Peyer's patch (tissue), 4 donors: ENCODE results near the gene CYP2F1. TPM values are rescaled to one million over a fixed set of nuclear protein-coding genes. Genes with fewer than 3 reads are reported as not detected.
A peak's percentile ranks its signal among the peaks of the same experiment; 100 is the strongest.
"Not testable (repeated sequence)": the region's sequence is repeated elsewhere in the genome, so short reads cannot be mapped to it uniquely, and the experiment has no call there.

Experiments used
- DNase-seq, 3 donors: peaks; one replicate each; pipeline ENCODE4 v3.0.0-alpha.2; 2017 to 2019
- H3K27ac ChIP-seq, 4 donors: fragments of 200-600 bp; sonication (generic); one replicate each; pipeline ENCODE4 v1.5.1; 2016 to 2019
- H3K27me3 ChIP-seq, 2 donors: fragments of 200-600 bp; sonication (generic); one replicate each; pipeline ENCODE4 v1.5.1; 2019
- H3K36me3 ChIP-seq, 3 donors: fragments of 200-600 bp; sonication (generic); one replicate each; pipeline ENCODE4 v1.5.1; 2016 to 2019
- H3K4me1 ChIP-seq, 4 donors: fragments of 200-600 bp; sonication (generic); one replicate each; pipeline ENCODE4 v1.5.1; 2016 to 2019
- H3K4me3 ChIP-seq, 4 donors: fragments of 200-600 bp; sonication (generic); 1 replicate in 3 of 4; 2 replicates in 1 of 4; pipeline ENCODE4 v1.5.1; 2016 to 2019; ENCODE audit warnings: mild to moderate bottlenecking in 1 of 4
- H3K9me3 ChIP-seq, 4 donors: fragments of 200-600 bp; sonication (generic); one replicate each; pipeline ENCODE4 v1.5.1; 2016 to 2019; ENCODE audit warnings: mild to moderate bottlenecking in 1 of 4
- POLR2A ChIP-seq, 2 donors: fragments of 450-650 bp; IDR thresholded peaks; one replicate each; pipeline ENCODE4 v1.5.1; 2017; ENCODE audit warnings: antibody characterized with exemption in 2 of 2, mild to moderate bottlenecking in 2 of 2, moderate library complexity in 2 of 2
- total RNA-seq, 4 donors: library from RNA; depleted of rRNA; stranded (reverse); fragments of >200 nt; gene quantifications; one replicate each; pipeline ENCODE4 v1.1.0, GENCODE V29; 2016
- TF ChIP-seq, protein P1 (sequence below), 6 experiments: fragments of 450-650 bp in 4 of 6; fragments of 200-600 bp in 2 of 6; sonication (generic) in 1 of 6; IDR thresholded peaks; one replicate each; pipeline ENCODE4 v1.5.1; 2017 to 2019; ENCODE audit warnings: antibody characterized with exemption in 6 of 6, mild to moderate bottlenecking in 3 of 6, moderate library complexity in 1 of 6

The CYP2F1 gene
- total RNA-seq, 4 donors from 2014 or later: not detected

DNA sequence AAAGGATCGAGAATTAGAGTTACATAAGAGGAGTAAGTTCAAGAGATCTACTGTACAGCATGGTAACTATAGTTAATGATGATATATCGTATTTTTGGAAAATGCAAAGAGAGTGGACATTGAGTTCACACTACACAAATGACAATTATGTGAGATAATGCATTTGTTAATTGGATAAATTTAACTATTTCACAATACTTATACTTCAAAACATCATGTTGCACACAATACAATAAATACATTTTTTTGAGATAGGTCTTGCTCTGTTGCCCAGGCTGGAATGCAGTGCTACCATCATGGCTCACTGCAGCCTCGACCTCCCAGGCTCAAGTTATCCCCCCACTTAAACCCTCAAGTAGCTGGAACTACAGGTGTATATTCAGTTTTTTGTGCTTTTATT lies 8.1 kb upstream of the CYP2F1 start:
- Histone ChIP-seq H3K9me3 (peaks cover 0 to 5% (median 0%) of the 10 kb centered on the region in 4 donors), H3K36me3 (no peaks in the 10 kb centered on the region), H3K4me1 (no peaks in the 10 kb centered on the region), H3K27ac (no peak overlapping the region), H3K27me3 (no peaks in the 10 kb centered on the region), H3K4me3 (no peak overlapping the region)
- DNase-seq: no peak
- TF ChIP-seq, protein P1, sequence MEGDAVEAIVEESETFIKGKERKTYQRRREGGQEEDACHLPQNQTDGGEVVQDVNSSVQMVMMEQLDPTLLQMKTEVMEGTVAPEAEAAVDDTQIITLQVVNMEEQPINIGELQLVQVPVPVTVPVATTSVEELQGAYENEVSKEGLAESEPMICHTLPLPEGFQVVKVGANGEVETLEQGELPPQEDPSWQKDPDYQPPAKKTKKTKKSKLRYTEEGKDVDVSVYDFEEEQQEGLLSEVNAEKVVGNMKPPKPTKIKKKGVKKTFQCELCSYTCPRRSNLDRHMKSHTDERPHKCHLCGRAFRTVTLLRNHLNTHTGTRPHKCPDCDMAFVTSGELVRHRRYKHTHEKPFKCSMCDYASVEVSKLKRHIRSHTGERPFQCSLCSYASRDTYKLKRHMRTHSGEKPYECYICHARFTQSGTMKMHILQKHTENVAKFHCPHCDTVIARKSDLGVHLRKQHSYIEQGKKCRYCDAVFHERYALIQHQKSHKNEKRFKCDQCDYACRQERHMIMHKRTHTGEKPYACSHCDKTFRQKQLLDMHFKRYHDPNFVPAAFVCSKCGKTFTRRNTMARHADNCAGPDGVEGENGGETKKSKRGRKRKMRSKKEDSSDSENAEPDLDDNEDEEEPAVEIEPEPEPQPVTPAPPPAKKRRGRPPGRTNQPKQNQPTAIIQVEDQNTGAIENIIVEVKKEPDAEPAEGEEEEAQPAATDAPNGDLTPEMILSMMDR (IDR thresholded peaks at IDR 0.05): no peak
- TF ChIP-seq POLR2A (IDR thresholded peaks at IDR 0.05): no peak

DNA sequence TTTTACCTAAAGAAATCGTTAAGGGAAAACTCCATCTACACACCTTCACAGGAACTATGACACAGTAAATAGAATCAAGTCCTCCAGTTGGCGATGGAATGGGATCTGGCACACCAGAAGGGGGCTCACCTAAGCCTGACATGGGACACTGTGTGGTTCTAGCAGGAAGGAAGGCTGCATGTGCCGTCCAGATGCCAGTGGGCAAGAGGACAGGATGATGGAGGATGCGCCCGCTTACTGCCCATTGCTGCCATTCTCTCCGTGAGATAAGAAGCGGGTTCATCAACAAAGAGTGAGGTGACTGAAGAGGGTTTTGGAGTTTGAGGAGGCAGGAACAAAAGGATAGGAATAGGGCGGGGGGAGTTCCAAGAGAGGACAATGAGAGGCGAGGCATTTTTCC lies 2.9 kb upstream of the CYP2F1 start:
- Histone ChIP-seq H3K36me3 (no peaks in the 10 kb centered on the region), H3K27me3 (no peaks in the 10 kb centered on the region), H3K4me1 (no peaks in the 10 kb centered on the region), H3K9me3 (no peaks in the 10 kb centered on the region), H3K4me3 (no peak overlapping the region), H3K27ac (no peak overlapping the region)
- no peak for DNase-seq
- TF ChIP-seq, protein P1 (IDR thresholded peaks at IDR 0.05): no peak
- TF ChIP-seq POLR2A (IDR thresholded peaks at IDR 0.05): no peak

DNA sequence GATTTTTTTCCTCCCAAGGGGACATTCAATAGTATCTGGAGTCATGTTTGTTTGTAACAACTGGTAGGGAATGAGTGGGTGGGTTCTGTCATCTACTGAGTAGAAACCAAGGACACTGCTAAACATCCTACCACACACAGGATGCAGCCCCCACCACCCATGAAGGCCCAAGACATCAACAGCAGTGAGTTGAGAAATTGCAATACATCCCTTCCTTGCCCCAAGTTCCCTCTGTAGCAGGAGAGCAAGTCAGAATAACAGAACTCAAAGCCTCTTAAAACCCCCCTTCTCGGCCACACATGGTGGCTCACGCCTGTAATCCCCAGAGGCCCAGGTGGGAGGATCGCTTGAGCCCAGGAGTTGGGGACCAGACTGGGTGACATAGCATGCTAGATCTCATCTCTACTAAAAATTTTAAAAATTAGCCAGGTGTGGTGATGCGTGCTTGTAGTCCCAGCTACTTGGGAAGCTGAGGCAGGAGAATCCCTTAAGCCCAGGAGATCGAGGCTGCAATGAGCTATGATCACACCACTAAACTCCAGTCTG lies 2.4 kb upstream of the CYP2F1 start:
- TF ChIP-seq, protein P1 (IDR thresholded peaks at IDR 0.05): no peak
- TF ChIP-seq POLR2A (IDR thresholded peaks at IDR 0.05): no peak
- no peak overlapping the region for H3K27ac ChIP-seq
- DNase-seq: no peak
- H3K9me3 ChIP-seq: no peaks in the 10 kb centered on the region
- no peaks in the 10 kb centered on the region for H3K27me3 ChIP-seq
- no peaks in the 10 kb centered on the region for H3K36me3 ChIP-seq
- H3K4me3 ChIP-seq: no peak overlapping the region
- H3K4me1 ChIP-seq: no peaks in the 10 kb centered on the region

DNA sequence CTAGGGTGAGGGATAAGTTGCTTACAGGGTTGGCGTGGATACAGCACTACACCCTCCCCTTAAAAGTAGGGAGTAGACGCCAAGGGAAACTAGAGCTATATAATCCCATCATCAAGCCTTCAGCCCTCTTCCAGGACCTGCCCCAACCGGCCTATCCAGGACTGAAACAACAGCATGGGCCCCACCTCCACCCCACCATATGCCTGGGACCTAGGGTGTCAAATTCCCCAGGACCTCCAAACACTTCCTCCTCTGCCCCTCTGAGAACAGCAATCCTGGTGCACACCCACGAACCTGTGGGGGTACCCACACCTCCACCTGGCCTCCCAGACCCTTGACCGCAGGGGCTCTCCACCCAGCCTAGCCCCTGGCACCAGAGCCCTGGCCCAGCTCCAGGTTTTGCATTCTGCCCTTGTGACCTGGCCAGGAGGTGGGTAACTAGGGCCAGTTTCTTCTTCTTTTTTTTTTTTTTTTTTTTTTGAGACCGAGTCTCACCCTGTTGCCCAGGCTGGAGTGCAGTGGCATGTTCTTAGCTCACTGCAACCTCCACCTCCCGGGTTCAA lies 1.4 kb upstream of the CYP2F1 start:
- Histone ChIP-seq H3K9me3 (no peaks in the 10 kb centered on the region), H3K36me3 (no peaks in the 10 kb centered on the region), H3K4me1 (no peaks in the 10 kb centered on the region), H3K4me3 (no peak overlapping the region), H3K27me3 (no peaks in the 10 kb centered on the region), H3K27ac (no peak overlapping the region)
- no peak for TF ChIP-seq POLR2A (IDR thresholded peaks at IDR 0.05)
- TF ChIP-seq, protein P1 (IDR thresholded peaks at IDR 0.05): no peak
- peak in 1 of 3 donors; percentile 23 for DNase-seq

DNA sequence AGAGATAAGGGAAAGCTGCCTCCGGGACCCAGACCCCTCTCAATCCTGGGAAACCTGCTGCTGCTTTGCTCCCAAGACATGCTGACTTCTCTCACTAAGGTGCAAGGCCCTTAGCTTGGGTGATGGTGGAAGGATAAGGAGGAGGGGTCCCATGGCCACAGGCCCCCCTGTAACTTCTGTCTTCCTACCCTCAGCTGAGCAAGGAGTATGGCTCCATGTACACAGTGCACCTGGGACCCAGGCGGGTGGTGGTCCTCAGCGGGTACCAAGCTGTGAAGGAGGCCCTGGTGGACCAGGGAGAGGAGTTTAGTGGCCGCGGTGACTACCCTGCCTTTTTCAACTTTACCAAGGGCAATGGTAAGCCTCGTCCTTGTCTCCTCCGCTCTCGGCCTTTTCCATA lies 2.0 kb downstream of the CYP2F1 start:
- H3K4me3 ChIP-seq: no peak overlapping the region
- H3K9me3 ChIP-seq: no peaks in the 10 kb centered on the region
- no peak overlapping the region for H3K27ac ChIP-seq
- H3K27me3 ChIP-seq: no peaks in the 10 kb centered on the region
- no peak for DNase-seq
- no peaks in the 10 kb centered on the region for H3K4me1 ChIP-seq
- TF ChIP-seq, protein P1 (IDR thresholded peaks at IDR 0.05): no peak
- TF ChIP-seq POLR2A (IDR thresholded peaks at IDR 0.05): no peak
- H3K36me3 ChIP-seq: no peaks in the 10 kb centered on the region

DNA sequence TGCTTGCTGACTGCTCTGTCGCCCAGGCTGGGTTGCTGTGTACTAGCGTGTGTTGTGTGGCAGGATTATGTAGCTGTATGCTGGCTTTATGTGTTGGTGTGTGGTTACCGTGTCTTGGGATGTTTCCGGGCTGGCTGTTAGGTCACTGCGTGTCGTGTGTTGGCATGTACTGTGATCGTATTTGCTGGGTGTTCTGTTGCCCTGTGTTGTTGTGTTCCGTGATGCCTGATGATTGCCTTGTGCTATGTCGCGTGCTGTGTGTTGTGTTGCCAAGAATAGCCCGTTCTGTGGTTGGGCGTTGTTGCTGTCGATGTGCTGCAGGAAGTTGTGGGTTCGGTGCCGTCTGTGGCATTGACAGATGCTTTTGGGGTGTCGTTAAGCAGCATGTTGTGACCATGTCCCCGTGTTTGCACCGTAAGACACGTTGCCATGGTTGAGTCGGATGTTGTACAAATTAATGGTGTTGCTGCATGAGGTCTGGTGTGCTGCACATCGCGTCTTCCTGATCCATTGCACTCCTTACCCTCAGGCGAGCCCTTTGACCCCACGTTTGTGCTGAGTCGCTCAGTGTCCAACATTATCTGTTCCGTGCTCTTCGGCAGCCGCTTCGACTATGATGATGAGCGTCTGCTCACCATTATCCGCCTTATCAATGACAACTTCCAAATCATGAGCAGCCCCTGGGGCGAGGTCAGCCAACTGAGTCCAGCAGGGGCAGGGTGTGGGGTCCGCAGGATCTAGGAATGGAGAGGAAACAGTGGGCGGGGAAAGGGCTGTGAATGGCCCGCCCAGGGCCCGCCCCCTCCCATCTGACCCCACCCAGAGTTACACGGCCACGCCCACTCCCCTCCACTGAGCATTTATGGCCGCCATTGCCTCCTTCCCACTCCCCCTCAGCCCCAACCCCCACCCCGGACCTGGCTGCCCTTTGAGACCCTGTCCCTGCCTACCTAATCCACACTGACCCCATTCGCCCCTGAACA lies 7.0 kb downstream of the CYP2F1 start:
- H3K4me1 ChIP-seq, H3K4me3 ChIP-seq, H3K27me3 ChIP-seq, H3K36me3 ChIP-seq, H3K27ac ChIP-seq, H3K9me3 ChIP-seq: not testable (repeated sequence)
- DNase-seq: peak in 2 of 3 donors; percentile 44 to 83

DNA sequence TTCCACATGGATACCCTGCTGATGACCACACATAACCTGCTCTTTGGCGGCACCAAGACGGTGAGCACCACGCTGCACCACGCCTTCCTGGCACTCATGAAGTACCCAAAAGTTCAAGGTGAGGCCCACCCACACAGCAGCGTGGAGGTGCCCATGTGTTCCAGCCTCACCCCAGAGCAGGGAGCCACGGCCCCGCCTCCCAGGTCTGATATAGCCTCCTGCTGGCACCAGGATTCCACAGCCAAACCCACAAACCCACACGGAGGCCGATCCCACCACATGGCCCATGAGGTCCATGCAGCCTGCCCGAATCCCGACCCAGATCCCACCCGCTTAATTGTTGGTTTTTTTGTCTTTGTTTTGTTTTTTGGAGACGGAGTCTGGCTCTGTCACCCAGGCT lies 8.6 kb downstream of the CYP2F1 start:
- not testable (repeated sequence) for H3K4me1 ChIP-seq, H3K27ac ChIP-seq, H3K4me3 ChIP-seq, H3K9me3 ChIP-seq, H3K27me3 ChIP-seq, H3K36me3 ChIP-seq, DNase-seq
